Measurements from ENCODE around the gene SLC22A17.

SLC22A17 gene

GRCh38 chr14:23355871-23356435 is 3.3 kb upstream of the SLC22A17 start:
- peaks cover 3% of the 10 kb centered on the region in 2 donors for H3K4me1 ChIP-seq (ENCODE audit: control insufficient read depth in 2 of 2, insufficient read depth in 2 of 2, low read length in 2 of 2)
- H3K27ac ChIP-seq (ENCODE audit: low read depth in 2 of 2, low read length in 2 of 2), result no peak overlapping the region
- H3K9ac ChIP-seq (ENCODE audit: low read depth in 1 of 2, low read length in 2 of 2), result no peak overlapping the region
- H3K9me3 ChIP-seq (ENCODE audit: control insufficient read depth in 2 of 2, low read length in 2 of 2), result no peaks in the 10 kb centered on the region
- H3K4me3 ChIP-seq (ENCODE audit: low read length in 2 of 2), result no peak overlapping the region
- peaks cover 16 to 38% of the 10 kb centered on the region in 2 donors for H3K27me3 ChIP-seq (ENCODE audit: control insufficient read depth in 2 of 2, insufficient read depth in 2 of 2, low read length in 2 of 2)
- H3K36me3 ChIP-seq (ENCODE audit: control insufficient read depth in 2 of 2, insufficient read depth in 2 of 2, low read length in 2 of 2), result no peaks in the 10 kb centered on the region

- H3K36me3 ChIP-seq (ENCODE audit: control insufficient read depth in 2 of 2, insufficient read depth in 2 of 2, low read length in 2 of 2), result no peaks in the 10 kb centered on the region
- no peak overlapping the region for H3K27ac ChIP-seq (ENCODE audit: low read depth in 2 of 2, low read length in 2 of 2)
- H3K9me3 ChIP-seq (ENCODE audit: control insufficient read depth in 2 of 2, low read length in 2 of 2), result no peaks in the 10 kb centered on the region
- no peak overlapping the region for H3K4me3 ChIP-seq (ENCODE audit: low read length in 2 of 2)
- peaks cover 16 to 45% of the 10 kb centered on the region in 2 donors for H3K27me3 ChIP-seq (ENCODE audit: control insufficient read depth in 2 of 2, insufficient read depth in 2 of 2, low read length in 2 of 2)
- no peak overlapping the region for H3K9ac ChIP-seq (ENCODE audit: low read depth in 1 of 2, low read length in 2 of 2)
- peaks cover 3% of the 10 kb centered on the region in 2 donors for H3K4me1 ChIP-seq (ENCODE audit: control insufficient read depth in 2 of 2, insufficient read depth in 2 of 2, low read length in 2 of 2)
Observed at GRCh38 chr14:23354990-23355389, 2.3 kb upstream of the SLC22A17 start.

- Histone ChIP-seq H3K4me1 (ENCODE audit: control insufficient read depth in 2 of 2, insufficient read depth in 2 of 2, low read length in 2 of 2) (peaks cover 3% of the 10 kb centered on the region in 2 donors), H3K9me3 (ENCODE audit: control insufficient read depth in 2 of 2, low read length in 2 of 2) (no peaks in the 10 kb centered on the region), H3K9ac (ENCODE audit: low read depth in 1 of 2, low read length in 2 of 2) (no peak overlapping the region), H3K36me3 (ENCODE audit: control insufficient read depth in 2 of 2, insufficient read depth in 2 of 2, low read length in 2 of 2) (no peaks in the 10 kb centered on the region), H3K27me3 (ENCODE audit: control insufficient read depth in 2 of 2, insufficient read depth in 2 of 2, low read length in 2 of 2) (peaks cover 16 to 45% of the 10 kb centered on the region in 2 donors), H3K4me3 (ENCODE audit: low read length in 2 of 2) (no peak overlapping the region), H3K27ac (ENCODE audit: low read depth in 2 of 2, low read length in 2 of 2) (no peak overlapping the region)
Observed at GRCh38 chr14:23353433-23353780, 720 bp upstream of the SLC22A17 start.

GRCh38 chr14:23351681-23352505 is 794 bp downstream of the SLC22A17 start:
- peaks cover 16 to 45% of the 10 kb centered on the region in 2 donors for H3K27me3 ChIP-seq (ENCODE audit: control insufficient read depth in 2 of 2, insufficient read depth in 2 of 2, low read length in 2 of 2)
- no peaks in the 10 kb centered on the region for H3K9me3 ChIP-seq (ENCODE audit: control insufficient read depth in 2 of 2, low read length in 2 of 2)
- H3K4me1 ChIP-seq (ENCODE audit: control insufficient read depth in 2 of 2, insufficient read depth in 2 of 2, low read length in 2 of 2), result peaks cover 3% of the 10 kb centered on the region in 2 donors
- peak overlapping the region; percentile 56 to 60 for H3K4me3 ChIP-seq (ENCODE audit: low read length in 2 of 2)
- no peak overlapping the region for H3K27ac ChIP-seq (ENCODE audit: low read depth in 2 of 2, low read length in 2 of 2)
- no peaks in the 10 kb centered on the region for H3K36me3 ChIP-seq (ENCODE audit: control insufficient read depth in 2 of 2, insufficient read depth in 2 of 2, low read length in 2 of 2)
- H3K9ac ChIP-seq (ENCODE audit: low read depth in 1 of 2, low read length in 2 of 2), result no peak overlapping the region

GRCh38 chr14:23349156-23349845 is 3.4 kb downstream of the SLC22A17 start:
- Histone ChIP-seq H3K27ac (ENCODE audit: low read depth in 2 of 2, low read length in 2 of 2) (no peak overlapping the region), H3K36me3 (ENCODE audit: control insufficient read depth in 2 of 2, insufficient read depth in 2 of 2, low read length in 2 of 2) (no peaks in the 10 kb centered on the region), H3K9me3 (ENCODE audit: control insufficient read depth in 2 of 2, low read length in 2 of 2) (no peaks in the 10 kb centered on the region), H3K4me1 (ENCODE audit: control insufficient read depth in 2 of 2, insufficient read depth in 2 of 2, low read length in 2 of 2) (peaks cover 3% of the 10 kb centered on the region in 2 donors), H3K9ac (ENCODE audit: low read depth in 1 of 2, low read length in 2 of 2) (no peak overlapping the region), H3K27me3 (ENCODE audit: control insufficient read depth in 2 of 2, insufficient read depth in 2 of 2, low read length in 2 of 2) (peaks cover 16 to 35% of the 10 kb centered on the region in 2 donors), H3K4me3 (ENCODE audit: low read length in 2 of 2) (no peak overlapping the region)

GRCh38 chr14:23348297-23348655 is 4.4 kb downstream of the SLC22A17 start:
- Histone ChIP-seq H3K36me3 (ENCODE audit: control insufficient read depth in 2 of 2, insufficient read depth in 2 of 2, low read length in 2 of 2) (no peaks in the 10 kb centered on the region), H3K9ac (ENCODE audit: low read depth in 1 of 2, low read length in 2 of 2) (no peak overlapping the region), H3K4me3 (ENCODE audit: low read length in 2 of 2) (no peak overlapping the region), H3K27me3 (ENCODE audit: control insufficient read depth in 2 of 2, insufficient read depth in 2 of 2, low read length in 2 of 2) (peaks cover 11 to 29% of the 10 kb centered on the region in 2 donors), H3K9me3 (ENCODE audit: control insufficient read depth in 2 of 2, low read length in 2 of 2) (no peaks in the 10 kb centered on the region), H3K27ac (ENCODE audit: low read depth in 2 of 2, low read length in 2 of 2) (no peak overlapping the region), H3K4me1 (ENCODE audit: control insufficient read depth in 2 of 2, insufficient read depth in 2 of 2, low read length in 2 of 2) (peaks cover 3% of the 10 kb centered on the region in 2 donors)

GRCh38 chr14:23347406-23348296 is 5.0 kb downstream of the SLC22A17 start:
- Histone ChIP-seq H3K27ac (ENCODE audit: low read depth in 2 of 2, low read length in 2 of 2) (no peak overlapping the region), H3K4me1 (ENCODE audit: control insufficient read depth in 2 of 2, insufficient read depth in 2 of 2, low read length in 2 of 2) (peaks cover 0 to 3% of the 10 kb centered on the region in 2 donors), H3K9ac (ENCODE audit: low read depth in 1 of 2, low read length in 2 of 2) (no peak overlapping the region), H3K36me3 (ENCODE audit: control insufficient read depth in 2 of 2, insufficient read depth in 2 of 2, low read length in 2 of 2) (no peaks in the 10 kb centered on the region), H3K27me3 (ENCODE audit: control insufficient read depth in 2 of 2, insufficient read depth in 2 of 2, low read length in 2 of 2) (peaks cover 8 to 22% of the 10 kb centered on the region in 2 donors), H3K4me3 (ENCODE audit: low read length in 2 of 2) (no peak overlapping the region), H3K9me3 (ENCODE audit: control insufficient read depth in 2 of 2, low read length in 2 of 2) (no peaks in the 10 kb centered on the region)

- Histone ChIP-seq H3K27ac (ENCODE audit: low read depth in 2 of 2, low read length in 2 of 2) (no peak overlapping the region), H3K4me3 (ENCODE audit: low read length in 2 of 2) (no peak overlapping the region), H3K9me3 (ENCODE audit: control insufficient read depth in 2 of 2, low read length in 2 of 2) (no peaks in the 10 kb centered on the region), H3K27me3 (ENCODE audit: control insufficient read depth in 2 of 2, insufficient read depth in 2 of 2, low read length in 2 of 2) (peaks cover 8 to 16% of the 10 kb centered on the region in 2 donors), H3K9ac (ENCODE audit: low read depth in 1 of 2, low read length in 2 of 2) (no peak overlapping the region), H3K36me3 (ENCODE audit: control insufficient read depth in 2 of 2, insufficient read depth in 2 of 2, low read length in 2 of 2) (no peaks in the 10 kb centered on the region), H3K4me1 (ENCODE audit: control insufficient read depth in 2 of 2, insufficient read depth in 2 of 2, low read length in 2 of 2) (peaks cover 0 to under 1% of the 10 kb centered on the region in 2 donors)
Observed at GRCh38 chr14:23346693-23347405, 5.8 kb downstream of the SLC22A17 start.

GRCh38 chr14:23345987-23346692 is 6.5 kb downstream of the SLC22A17 start:
- Histone ChIP-seq H3K4me1 (ENCODE audit: control insufficient read depth in 2 of 2, insufficient read depth in 2 of 2, low read length in 2 of 2) (no peaks in the 10 kb centered on the region), H3K9me3 (ENCODE audit: control insufficient read depth in 2 of 2, low read length in 2 of 2) (no peaks in the 10 kb centered on the region), H3K9ac (ENCODE audit: low read depth in 1 of 2, low read length in 2 of 2) (no peak overlapping the region), H3K4me3 (ENCODE audit: low read length in 2 of 2) (no peak overlapping the region), H3K27me3 (ENCODE audit: control insufficient read depth in 2 of 2, insufficient read depth in 2 of 2, low read length in 2 of 2) (peaks cover 2 to 9% of the 10 kb centered on the region in 2 donors), H3K36me3 (ENCODE audit: control insufficient read depth in 2 of 2, insufficient read depth in 2 of 2, low read length in 2 of 2) (no peaks in the 10 kb centered on the region), H3K27ac (ENCODE audit: low read depth in 2 of 2, low read length in 2 of 2) (no peak overlapping the region)

All from mucosa of rectum (tissue), 2 donors.